Measurements from ENCODE around the gene D2HGDH. TPM values are rescaled to one million over a fixed set of nuclear protein-coding genes. Genes with fewer than 3 reads are reported as not detected.
"Not testable (repeated sequence)": the region's sequence is repeated elsewhere in the genome, so short reads cannot be mapped to it uniquely, and the experiment has no call there.

The D2HGDH gene
- total and polyA plus RNA-seq, 5 donors from 2014 or later = 0.73 to 38.4 (median 3.1) TPM

GRCh38 chr2:241798631-241799521, 64.4 kb downstream of the D2HGDH start:
- DNase-seq (no peak), ATAC-seq (ENCODE audit: low read depth in 2 of 2) (no peak)
- Histone ChIP-seq H3K27ac (ENCODE audit: insufficient read depth, low read length, poor library complexity, severe bottlenecking) (no peak overlapping the region), H3K36me3 (ENCODE audit: control insufficient read depth, insufficient read depth, low read length) (no peaks in the 10 kb centered on the region), H3K4me3 (ENCODE audit: low read depth, low read length) (no peak overlapping the region), H3K27me3 (ENCODE audit: control insufficient read depth, insufficient read depth, low read length) (no peaks in the 10 kb centered on the region), H3K9me3 (ENCODE audit: control insufficient read depth in 2 of 2, low read length in 2 of 2) (no peaks in the 10 kb centered on the region), H3K4me1 (ENCODE audit: control insufficient read depth, insufficient read depth, low read length, poor library complexity, severe bottlenecking) (peaks cover 11% of the 10 kb centered on the region)
- Mint-ChIP-seq H3K36me3 (no peaks in the 10 kb centered on the region), H3K27ac (no peak overlapping the region), H3K27me3 (peaks cover 9% of the 10 kb centered on the region), H3K4me3 (no peak overlapping the region), H3K4me1 (peaks cover 0 to 2% (median 0%) of the 10 kb centered on the region in 4 donors), H3K9me3 (no peaks in the 10 kb centered on the region)

- Mint-ChIP-seq H3K4me3 (no peak overlapping the region), H3K9me3 (no peaks in the 10 kb centered on the region), H3K4me1 (peaks cover 0 to 5% (median 0%) of the 10 kb centered on the region in 4 donors), H3K27me3 (peaks cover 9% of the 10 kb centered on the region), H3K36me3 (no peaks in the 10 kb centered on the region), H3K27ac (no peak overlapping the region)
- Histone ChIP-seq H3K4me1 (ENCODE audit: control insufficient read depth, insufficient read depth, low read length, poor library complexity, severe bottlenecking) (peaks cover 19% of the 10 kb centered on the region), H3K27me3 (ENCODE audit: control insufficient read depth, insufficient read depth, low read length) (no peaks in the 10 kb centered on the region), H3K4me3 (ENCODE audit: low read depth, low read length) (no peak overlapping the region), H3K36me3 (ENCODE audit: control insufficient read depth, insufficient read depth, low read length) (no peaks in the 10 kb centered on the region), H3K27ac (ENCODE audit: insufficient read depth, low read length, poor library complexity, severe bottlenecking) (no peak overlapping the region), H3K9me3 (ENCODE audit: control insufficient read depth in 2 of 2, low read length in 2 of 2) (no peaks in the 10 kb centered on the region)
- ATAC-seq (ENCODE audit: low read depth in 2 of 2) (no peak), DNase-seq (no peak)
These were observed 65.2 kb downstream of the D2HGDH start for GRCh38 chr2:241799522-241800197.

- not testable (repeated sequence) for H3K36me3 ChIP-seq (ENCODE audit: control insufficient read depth, insufficient read depth, low read length); H3K27ac Mint-ChIP-seq; H3K4me1 Mint-ChIP-seq; H3K36me3 Mint-ChIP-seq; H3K4me3 Mint-ChIP-seq; H3K4me3 ChIP-seq (ENCODE audit: low read depth, low read length); H3K27me3 ChIP-seq (ENCODE audit: control insufficient read depth, insufficient read depth, low read length); DNase-seq; H3K27me3 Mint-ChIP-seq; H3K9me3 ChIP-seq (ENCODE audit: control insufficient read depth in 2 of 2, low read length in 2 of 2); H3K27ac ChIP-seq (ENCODE audit: insufficient read depth, low read length, poor library complexity, severe bottlenecking); H3K9me3 Mint-ChIP-seq; ATAC-seq (ENCODE audit: low read depth in 2 of 2)
- peaks cover 23% of the 10 kb centered on the region for H3K4me1 ChIP-seq (ENCODE audit: control insufficient read depth, insufficient read depth, low read length, poor library complexity, severe bottlenecking)
These were observed 65.9 kb downstream of the D2HGDH start for GRCh38 chr2:241800198-241800903.

GRCh38 chr2:241801611-241802420, 67.4 kb downstream of the D2HGDH start:
- Histone ChIP-seq H3K36me3 (ENCODE audit: control insufficient read depth, insufficient read depth, low read length) (no peaks in the 10 kb centered on the region), H3K9me3 (ENCODE audit: control insufficient read depth in 2 of 2, low read length in 2 of 2) (no peaks in the 10 kb centered on the region), H3K27me3 (ENCODE audit: control insufficient read depth, insufficient read depth, low read length) (no peaks in the 10 kb centered on the region), H3K27ac (ENCODE audit: insufficient read depth, low read length, poor library complexity, severe bottlenecking) (no peak overlapping the region), H3K4me1 (ENCODE audit: control insufficient read depth, insufficient read depth, low read length, poor library complexity, severe bottlenecking) (peaks cover 23% of the 10 kb centered on the region), H3K4me3 (ENCODE audit: low read depth, low read length) (no peak overlapping the region)
- ATAC-seq (ENCODE audit: low read depth in 2 of 2) = no peak
- Mint-ChIP-seq H3K36me3 (no peaks in the 10 kb centered on the region), H3K4me3 (no peak overlapping the region), H3K27ac (no peak overlapping the region), H3K27me3 (peaks cover 9% of the 10 kb centered on the region), H3K4me1 (peaks cover 0 to 9% (median 0%) of the 10 kb centered on the region in 4 donors), H3K9me3 (no peaks in the 10 kb centered on the region)
- DNase-seq = no peak

- Histone ChIP-seq H3K4me1 (ENCODE audit: control insufficient read depth, insufficient read depth, low read length, poor library complexity, severe bottlenecking) (peaks cover 23% of the 10 kb centered on the region), H3K9me3 (ENCODE audit: control insufficient read depth in 2 of 2, low read length in 2 of 2) (no peaks in the 10 kb centered on the region), H3K27ac (ENCODE audit: insufficient read depth, low read length, poor library complexity, severe bottlenecking) (no peak overlapping the region), H3K36me3 (ENCODE audit: control insufficient read depth, insufficient read depth, low read length) (no peaks in the 10 kb centered on the region), H3K4me3 (ENCODE audit: low read depth, low read length) (no peak overlapping the region), H3K27me3 (ENCODE audit: control insufficient read depth, insufficient read depth, low read length) (no peaks in the 10 kb centered on the region)
- peaks cover 9% of the 10 kb centered on the region for H3K27me3 Mint-ChIP-seq
- no peaks in the 10 kb centered on the region for H3K36me3 Mint-ChIP-seq
- ATAC-seq (ENCODE audit: low read depth in 2 of 2) = no peak
- peaks cover 0 to 9% (median 0%) of the 10 kb centered on the region in 4 donors for H3K4me1 Mint-ChIP-seq
- no peaks in the 10 kb centered on the region for H3K9me3 Mint-ChIP-seq
- DNase-seq = no peak
- no peak overlapping the region for H3K27ac Mint-ChIP-seq
- H3K4me3 Mint-ChIP-seq = no peak overlapping the region
These were observed 68.2 kb downstream of the D2HGDH start for GRCh38 chr2:241802421-241803318.

GRCh38 chr2:241803387-241804325, 69.2 kb downstream of the D2HGDH start:
- H3K4me1 Mint-ChIP-seq = peaks cover 0 to 11% (median 0%) of the 10 kb centered on the region in 4 donors
- ATAC-seq (ENCODE audit: low read depth in 2 of 2) = peak; percentile 51 to 52
- no peaks in the 10 kb centered on the region for H3K36me3 Mint-ChIP-seq
- Histone ChIP-seq H3K27ac (ENCODE audit: insufficient read depth, low read length, poor library complexity, severe bottlenecking) (no peak overlapping the region), H3K4me3 (ENCODE audit: low read depth, low read length) (no peak overlapping the region), H3K36me3 (ENCODE audit: control insufficient read depth, insufficient read depth, low read length) (no peaks in the 10 kb centered on the region), H3K27me3 (ENCODE audit: control insufficient read depth, insufficient read depth, low read length) (no peaks in the 10 kb centered on the region), H3K4me1 (ENCODE audit: control insufficient read depth, insufficient read depth, low read length, poor library complexity, severe bottlenecking) (peaks cover 23% of the 10 kb centered on the region), H3K9me3 (ENCODE audit: control insufficient read depth in 2 of 2, low read length in 2 of 2) (no peaks in the 10 kb centered on the region)
- peak overlapping the region in 3 of 4 donors; percentile 54 to 74 (median 65) for H3K4me3 Mint-ChIP-seq
- H3K27ac Mint-ChIP-seq = no peak overlapping the region
- H3K9me3 Mint-ChIP-seq = no peaks in the 10 kb centered on the region
- DNase-seq = peak in 1 of 3 donors; percentile 49
- H3K27me3 Mint-ChIP-seq = peaks cover 12% of the 10 kb centered on the region
